Transverse colon (tissue), 4 donors: ENCODE results near the gene CLDN9. TPM values are rescaled to one million over a fixed set of nuclear protein-coding genes. Genes with fewer than 3 reads are reported as not detected.

Source experiments
- DNase-seq: peaks from one replicate; pipeline ENCODE4 v3.0.0-alpha.2; 2019
- H3K27ac ChIP-seq, 4 donors: fragments of 200-600 bp; sonication (generic); 2 replicates each; pipeline ENCODE4 v1.5.1; 2016 to 2018; ENCODE audit warnings: inconsistent platforms in 4 of 4
- H3K27me3 ChIP-seq: fragments of 200-600 bp; sonication (generic); 2 replicates; pipeline ENCODE4 v1.5.1; 2017; ENCODE audit warnings: inconsistent platforms
- H3K36me3 ChIP-seq, 4 donors: fragments of 200-600 bp; sonication (generic); 2 replicates each; pipeline ENCODE4 v1.5.1; 2017 to 2019; ENCODE audit warnings: inconsistent platforms in 4 of 4
- H3K4me1 ChIP-seq, 4 donors: fragments of 200-600 bp; sonication (generic); 2 replicates each; pipeline ENCODE4 v1.5.1; 2017 to 2020; ENCODE audit warnings: inconsistent platforms in 4 of 4
- H3K4me3 ChIP-seq, 4 donors: fragments of 200-600 bp; sonication (generic); 1 replicate in 1 of 4; 2 replicates in 3 of 4; pipeline versions ENCODE4 v1.5.1 to v1.6.1; 2017 to 2019; ENCODE audit warnings: inconsistent platforms in 4 of 4
- H3K9me3 ChIP-seq, 2 donors: fragments of 200-600 bp; sonication (generic); 2 replicates each; pipeline ENCODE4 v1.5.1; 2017 to 2019; ENCODE audit warnings: inconsistent platforms in 2 of 2
- CTCF ChIP-seq, 5 experiments: fragments of 200-600 bp in 3 of 5; fragments of 450-650 bp in 2 of 5; sonication (generic) in 3 of 5; IDR thresholded peaks; 1 replicate in 2 of 5; 2 replicates in 3 of 5; pipeline ENCODE4 v1.5.1; 2016 to 2017; ENCODE audit warnings: antibody characterized with exemption in 5 of 5, inconsistent platforms in 3 of 5, mild to moderate bottlenecking in 2 of 5, moderate library complexity in 1 of 5
- EP300 ChIP-seq: sonication (generic); formaldehyde crosslinking; IDR thresholded peaks from one replicate; pipeline ENCODE4 v1.6.1; 2017; ENCODE audit warnings: antibody characterized with exemption, low read depth
- POLR2A ChIP-seq: fragments of 450-650 bp; IDR thresholded peaks from one replicate; pipeline ENCODE4 v1.6.1; 2016; ENCODE audit warnings: antibody characterized with exemption, mild to moderate bottlenecking, moderate library complexity
- POLR2AphosphoS5 ChIP-seq, 3 donors: sonication (generic); formaldehyde crosslinking; IDR thresholded peaks; one replicate each; pipeline ENCODE4 v1.6.1; 2016; ENCODE audit warnings: antibody characterized with exemption in 3 of 3
- WGBS, 2 donors: methylation state at CpG; one replicate each; pipeline ENCODE4 v1.1.5; 2018; ENCODE audit warnings: low coverage in 1 of 2; 5-methylcytosine and 5-hydroxymethylcytosine counted together
- in situ Hi-C, 4 donors: fragments of 200-750 bp; cut with MboI; loops; one replicate each; pipeline versions ENCODE4 v1.15.0 to v1.15.1; 2017; ENCODE audit warnings: low sequenced_read_pairs in 3 of 4, low pct_ligation_motif_present in 1 of 4, low pct_unique_long_range_greater_than_20kb in 1 of 4
- intact Hi-C: fragments of 100-400 bp; cut with DNase I; formaldehyde crosslinking; loops from one replicate; pipeline ENCODE4 v1.15.1; 2023; ENCODE audit warnings: low total_unique reads
- total RNA-seq, 4 donors: library from RNA; depleted of rRNA; stranded (reverse); fragments of >200 nt; gene quantifications; one replicate each; pipeline ENCODE4 v1.1.0, GENCODE V29; 2016

The CLDN9 gene
- total RNA-seq, 4 donors from 2014 or later = 0.55 to 1.1 TPM; not detected in 2

GRCh38 chr16:3025032-3026002 is 12.6 kb downstream of the CLDN9 start:
- DNase-seq = no peak
- H3K4me1 ChIP-seq = peaks cover 21 to 64% (median 45%) of the 10 kb centered on the region in 4 donors
- no peaks in the 10 kb centered on the region for H3K9me3 ChIP-seq
- WGBS, 2 donors = 90% methylated on average over 18 of the region's 18 CpGs; no CpG with 5 or more reads in 1 of the 2 donors
- TF ChIP-seq CTCF (IDR thresholded peaks at IDR 0.05) (no peak), POLR2AphosphoS5 (IDR thresholded peaks at IDR 0.05) (no peak), POLR2A (no peak), EP300 (no peak)
- intact Hi-C loops = no loop called here
- H3K27ac ChIP-seq = no peak overlapping the region
- peaks cover 19% of the 10 kb centered on the region for H3K27me3 ChIP-seq
- in situ Hi-C loops = loop anchor here in 1 of 4 donors (25.0 kb wide), 1 partner anchor 112 kb away; the partner anchor contains the start of gene ZNF213
- H3K4me3 ChIP-seq = no peak overlapping the region
- H3K36me3 ChIP-seq = no peaks in the 10 kb centered on the region

GRCh38 chr16:3026003-3026378 is 13.3 kb downstream of the CLDN9 start:
- Histone ChIP-seq H3K9me3 (no peaks in the 10 kb centered on the region), H3K27ac (no peak overlapping the region), H3K4me3 (no peak overlapping the region), H3K27me3 (peaks cover 26% of the 10 kb centered on the region), H3K36me3 (no peaks in the 10 kb centered on the region), H3K4me1 (peaks cover 21 to 60% (median 43%) of the 10 kb centered on the region in 4 donors)
- no peak for DNase-seq
- in situ Hi-C loops (loop anchor here in 1 of 4 donors (25.0 kb wide), 1 partner anchor 111 kb away; the partner anchor contains the start of gene ZNF213), intact Hi-C loops (no loop called here)
- 94% methylated on average over 8 of the region's 8 CpGs; no CpG with 5 or more reads in 1 of the 2 donors for WGBS, 2 donors
- TF ChIP-seq POLR2AphosphoS5 (IDR thresholded peaks at IDR 0.05) (no peak), POLR2A (no peak), EP300 (no peak), CTCF (IDR thresholded peaks at IDR 0.05) (no peak)

GRCh38 chr16:3026609-3027488 is 14.1 kb downstream of the CLDN9 start:
- Histone ChIP-seq H3K27me3 (peaks cover 31% of the 10 kb centered on the region), H3K4me3 (no peak overlapping the region), H3K9me3 (no peaks in the 10 kb centered on the region), H3K4me1 (peaks cover 13 to 58% (median 38%) of the 10 kb centered on the region in 4 donors), H3K27ac (no peak overlapping the region), H3K36me3 (no peaks in the 10 kb centered on the region)
- 80 to 94% methylated on average over 1 to 23 of the region's 24 CpGs for WGBS, 2 donors
- in situ Hi-C loops = loop anchor here in 1 of 4 donors (25.0 kb wide), 1 partner anchor 110 kb away; the partner anchor contains the start of gene ZNF213
- intact Hi-C loops = no loop called here
- DNase-seq = no peak
- TF ChIP-seq POLR2A = no peak
- TF ChIP-seq POLR2AphosphoS5 (IDR thresholded peaks at IDR 0.05) = no peak
- no peak for TF ChIP-seq EP300
- no peak for TF ChIP-seq CTCF (IDR thresholded peaks at IDR 0.05)

GRCh38 chr16:3027489-3027795 is 14.7 kb downstream of the CLDN9 start:
- H3K4me1 ChIP-seq = peaks cover 9 to 58% (median 34%) of the 10 kb centered on the region in 4 donors
- no peaks in the 10 kb centered on the region for H3K36me3 ChIP-seq
- in situ Hi-C loops = loop anchor here in 1 of 4 donors (25.0 kb wide), 1 partner anchor 110 kb away; the partner anchor contains the start of gene ZNF213
- intact Hi-C loops = no loop called here
- DNase-seq = no peak
- no peaks in the 10 kb centered on the region for H3K9me3 ChIP-seq
- no peak overlapping the region for H3K4me3 ChIP-seq
- H3K27ac ChIP-seq = no peak overlapping the region
- TF ChIP-seq CTCF (IDR thresholded peaks at IDR 0.05) (no peak), POLR2AphosphoS5 (IDR thresholded peaks at IDR 0.05) (no peak), EP300 (no peak), POLR2A (no peak)
- WGBS, 2 donors = 87 to 89% methylated on average over 3 to 8 of the region's 8 CpGs
- peaks cover 33% of the 10 kb centered on the region for H3K27me3 ChIP-seq
